GM12892 (cell line): ENCODE measurements around the gene FMO4.

ENCODE experiments used
- POLR2A ChIP-seq: IDR thresholded peaks from 2 replicates; pipeline ENCODE4 v1.6.1; 2011; ENCODE audit warnings: low read depth, low read length, control low read depth
- POLR2AphosphoS5 ChIP-seq: IDR thresholded peaks from 2 replicates; pipeline ENCODE4 v1.6.1; 2011; ENCODE audit warnings: low read depth, low read length, control low read depth
- TAF1 ChIP-seq: IDR thresholded peaks from 2 replicates; pipeline ENCODE4 v1.6.1; 2011; ENCODE audit warnings: low read depth, mild to moderate bottlenecking, control low read depth, low read length, borderline replicate concordance

- TF ChIP-seq TAF1 (no peak), POLR2A (no peak), POLR2AphosphoS5 (no peak)
Observed at GRCh38 chr1:171266930-171267329, 47.1 kb upstream of the FMO4 start.
